Measurements from ENCODE around the gene METTL26. TPM values are rescaled to one million over a fixed set of nuclear protein-coding genes. Genes with fewer than 3 reads are reported as not detected.
A peak's percentile ranks its signal among the peaks of the same experiment; 100 is the strongest.

METTL26 gene
- total and polyA plus RNA-seq, 2 of the 4 experiments (the other 2 are of a cell fraction) = 46.8 to 128 TPM

DNA sequence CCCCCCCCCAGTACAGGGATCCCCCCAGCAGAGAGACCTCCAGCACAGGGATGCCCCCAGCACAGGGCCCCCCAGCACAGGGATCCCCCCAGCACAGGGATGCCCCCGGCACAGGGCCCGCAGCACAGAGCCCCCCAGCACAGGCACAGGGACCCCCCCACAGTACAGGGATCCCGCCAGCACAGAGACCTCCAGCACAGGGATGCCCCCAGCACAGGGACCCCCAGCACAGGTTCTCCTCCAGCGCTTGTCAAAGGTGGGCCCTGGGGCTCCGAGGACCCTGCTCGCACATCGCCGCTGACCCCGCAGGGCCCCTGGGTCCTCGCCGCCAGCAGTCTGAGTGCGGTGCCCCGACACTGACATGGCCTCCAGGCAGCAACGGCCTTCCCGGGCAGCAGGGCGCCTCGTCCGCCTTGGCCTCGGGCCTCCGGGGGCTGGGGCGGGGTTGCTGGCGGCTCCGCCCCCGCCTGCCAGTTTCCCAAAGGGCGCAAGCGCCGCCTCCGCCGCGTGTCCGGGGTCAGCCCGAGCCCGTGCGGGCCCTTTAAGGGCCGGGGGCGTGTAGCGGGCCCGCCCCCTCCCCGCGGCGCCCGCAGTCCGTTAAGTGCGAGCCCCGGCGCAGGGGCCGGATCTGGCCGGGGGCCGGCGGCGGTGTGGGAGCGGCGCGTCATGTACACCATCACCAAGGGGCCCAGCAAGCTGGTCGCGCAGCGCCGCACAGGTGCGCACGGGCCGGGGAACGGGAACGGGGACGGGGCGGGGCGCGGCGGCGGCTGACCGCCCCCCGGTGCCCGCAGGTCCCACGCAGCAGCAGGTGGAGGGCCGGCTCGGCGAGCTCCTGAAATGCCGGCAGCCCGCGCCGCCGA lies 5.5 kb upstream of the METTL26 start, which contains the start of gene MCRIP2:
Gene MCRIP2, plus strand, starts transcription at position 503 of the 863 bp plus-strand sequence. Its CDS starts 164 bp downstream, at position 667.
- POLR2A ChIA-PET (ENCODE audit: unreplicated experiment) = no interaction called here
- H3K36me3 ChIP-seq (ENCODE audit: control insufficient read depth, insufficient read depth, low read length) = no peaks in the 10 kb centered on the region
- TF ChIP-seq CHD1 (IDR thresholded peaks at IDR 0.05; ENCODE audit: low read depth, low read length) (no peak), MAFK (IDR thresholded peaks at IDR 0.05; ENCODE audit: low read depth, low read length) (no peak), RCOR1 (IDR thresholded peaks at IDR 0.05; ENCODE audit: insufficient replicate concordance, low read length) (no peak), FOS (IDR thresholded peaks at IDR 0.05; ENCODE audit: low read depth, low read length) (no peak), SMC3 (IDR thresholded peaks at IDR 0.05; ENCODE audit: low read depth, low read length) (no peak), RAD21 (IDR thresholded peaks at IDR 0.05; ENCODE audit: low read length) (no peak), POLR2A (IDR thresholded peaks at IDR 0.05; ENCODE audit: low read depth, low read length) (0 out of 2 replicates have a peak, but pooled peaks have one; percentile 24), CEBPB (IDR thresholded peaks at IDR 0.05; ENCODE audit: low read depth, low read length) (no peak), BHLHE40 (IDR thresholded peaks at IDR 0.05; ENCODE audit: low read depth, low read length) (peak; percentile 66), RFX5 (IDR thresholded peaks at IDR 0.05; ENCODE audit: low read depth, low read length) (no peak)
- TF ChIP-seq, protein P1, sequence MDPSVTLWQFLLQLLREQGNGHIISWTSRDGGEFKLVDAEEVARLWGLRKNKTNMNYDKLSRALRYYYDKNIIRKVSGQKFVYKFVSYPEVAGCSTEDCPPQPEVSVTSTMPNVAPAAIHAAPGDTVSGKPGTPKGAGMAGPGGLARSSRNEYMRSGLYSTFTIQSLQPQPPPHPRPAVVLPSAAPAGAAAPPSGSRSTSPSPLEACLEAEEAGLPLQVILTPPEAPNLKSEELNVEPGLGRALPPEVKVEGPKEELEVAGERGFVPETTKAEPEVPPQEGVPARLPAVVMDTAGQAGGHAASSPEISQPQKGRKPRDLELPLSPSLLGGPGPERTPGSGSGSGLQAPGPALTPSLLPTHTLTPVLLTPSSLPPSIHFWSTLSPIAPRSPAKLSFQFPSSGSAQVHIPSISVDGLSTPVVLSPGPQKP (IDR thresholded peaks at IDR 0.05; ENCODE audit: borderline replicate concordance, low read depth, low read length) = no peak
- TF ChIP-seq, protein P2, sequence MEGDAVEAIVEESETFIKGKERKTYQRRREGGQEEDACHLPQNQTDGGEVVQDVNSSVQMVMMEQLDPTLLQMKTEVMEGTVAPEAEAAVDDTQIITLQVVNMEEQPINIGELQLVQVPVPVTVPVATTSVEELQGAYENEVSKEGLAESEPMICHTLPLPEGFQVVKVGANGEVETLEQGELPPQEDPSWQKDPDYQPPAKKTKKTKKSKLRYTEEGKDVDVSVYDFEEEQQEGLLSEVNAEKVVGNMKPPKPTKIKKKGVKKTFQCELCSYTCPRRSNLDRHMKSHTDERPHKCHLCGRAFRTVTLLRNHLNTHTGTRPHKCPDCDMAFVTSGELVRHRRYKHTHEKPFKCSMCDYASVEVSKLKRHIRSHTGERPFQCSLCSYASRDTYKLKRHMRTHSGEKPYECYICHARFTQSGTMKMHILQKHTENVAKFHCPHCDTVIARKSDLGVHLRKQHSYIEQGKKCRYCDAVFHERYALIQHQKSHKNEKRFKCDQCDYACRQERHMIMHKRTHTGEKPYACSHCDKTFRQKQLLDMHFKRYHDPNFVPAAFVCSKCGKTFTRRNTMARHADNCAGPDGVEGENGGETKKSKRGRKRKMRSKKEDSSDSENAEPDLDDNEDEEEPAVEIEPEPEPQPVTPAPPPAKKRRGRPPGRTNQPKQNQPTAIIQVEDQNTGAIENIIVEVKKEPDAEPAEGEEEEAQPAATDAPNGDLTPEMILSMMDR (conservative IDR thresholded peaks at IDR 0.05; ENCODE audit: low read depth, low read length) = no peak
- TF ChIP-seq, protein P3, sequence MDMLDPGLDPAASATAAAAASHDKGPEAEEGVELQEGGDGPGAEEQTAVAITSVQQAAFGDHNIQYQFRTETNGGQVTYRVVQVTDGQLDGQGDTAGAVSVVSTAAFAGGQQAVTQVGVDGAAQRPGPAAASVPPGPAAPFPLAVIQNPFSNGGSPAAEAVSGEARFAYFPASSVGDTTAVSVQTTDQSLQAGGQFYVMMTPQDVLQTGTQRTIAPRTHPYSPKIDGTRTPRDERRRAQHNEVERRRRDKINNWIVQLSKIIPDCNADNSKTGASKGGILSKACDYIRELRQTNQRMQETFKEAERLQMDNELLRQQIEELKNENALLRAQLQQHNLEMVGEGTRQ (IDR thresholded peaks at IDR 0.05; ENCODE audit: low read depth, low read length) = no peak

More for the DNA sequence above, 5.5 kb upstream of the METTL26 start, which contains the start of gene MCRIP2:
- no peak within 1 kb of the TSS for H2BK20ac ChIP-seq (ENCODE audit: low read depth, low read length)
- H2AK9ac ChIP-seq (replicated peaks; ENCODE audit: low read depth, low read length, poor library complexity) = peak within 1 kb of the TSS; percentile 91
- peak within 1 kb of the TSS; percentile 92 to 94; a peak in 3 of 4 replicates for H4K8ac ChIP-seq (ENCODE audit: low read depth in 2 of 2, low read length in 2 of 2)
- H3K18ac ChIP-seq (ENCODE audit: low read depth, low read length) = peak within 1 kb of the TSS; percentile 95
- H2BK15ac ChIP-seq (ENCODE audit: low read depth, low read length) = no peak within 1 kb of the TSS
- H2BK5ac ChIP-seq (ENCODE audit: low read depth, low read length, poor library complexity, severe bottlenecking) = peak within 1 kb of the TSS; percentile 80
- H3K27me3 ChIP-seq (ENCODE audit: control insufficient read depth, insufficient read depth, low read length) = no peaks in the 10 kb centered on the region
- peak within 1 kb of the TSS; percentile 95 for H3K14ac ChIP-seq (replicated peaks; ENCODE audit: low read depth, low read length)
- H3K79me1 ChIP-seq (ENCODE audit: low read depth in 1 of 2, low read length in 2 of 2) = peaks cover 3 to 32% of the 10 kb centered on the region in 2 experiments; a peak in 2 of 4 replicates
- 0 out of 2 replicates have a peak within 1 kb of the TSS, but pooled peaks have one; percentile 1 for H2BK120ac ChIP-seq (ENCODE audit: low read depth, low read length)
- WGBS, 2 experiments (ENCODE audit: extremely low coverage in 2 of 2, insufficient read length in 1 of 2) = 1% methylated on average over 43 of the region's 81 CpGs; no CpG with 5 or more reads in 1 of the 2 experiments
- CTCF ChIA-PET = interaction anchor here (0.6 kb wide), 2 partner anchors 50 to 255 kb away, joined by 3 read pairs; no protein-coding TSS in a partner anchor
- ATAC-seq (ENCODE audit: low read depth) (peak; percentile 79), DNase-seq (peak; percentile 61)
- H2AFZ ChIP-seq (replicated peaks; ENCODE audit: low read length, poor library complexity) = peak within 1 kb of the TSS; percentile 90
- H3K4me1 ChIP-seq (ENCODE audit: control insufficient read depth, insufficient read depth, low read length) = peaks cover 13% of the 10 kb centered on the region
- no TSS peak for BruUV-seq (replicated peaks)
- dilution Hi-C loops (cut with HindIII; ENCODE audit: low sequenced_read_pairs, unreplicated experiment) = no loop called here
- H3K56ac ChIP-seq (ENCODE audit: extremely low read depth, insufficient read depth, low read length) = peak within 1 kb of the TSS; percentile 62; the same call in 1 of the 2 replicates
- intact Hi-C loops (cut with micrococcal nuclease) = no loop called here
- peak within 1 kb of the TSS; percentile 99 for H3K4me2 ChIP-seq (ENCODE audit: low read depth, low read length)
- H3K9me3 ChIP-seq (ENCODE audit: control insufficient read depth, insufficient read depth, low read length) = no peaks in the 10 kb centered on the region
- H3K23ac ChIP-seq (ENCODE audit: low read depth, low read length) = peak within 1 kb of the TSS; percentile 79; the same call in 1 of the 2 replicates
- H3K27ac ChIP-seq (ENCODE audit: insufficient read depth, low read length) = peak within 1 kb of the TSS; percentile 96
- H3K9ac ChIP-seq (ENCODE audit: low read depth, low read length) = peak within 1 kb of the TSS; percentile 99
- peaks cover 11% of the 10 kb centered on the region; the same call in 1 of the 2 replicates for H3K9me1 ChIP-seq (ENCODE audit: insufficient read depth, low read length)
- H3K4me3 ChIP-seq (ENCODE audit: insufficient read depth, low read depth, low read length) = peak within 1 kb of the TSS; percentile 100
- in situ Hi-C loops (cut with MboI; ENCODE audit: low sequenced_read_pairs) = loop anchor here (10.0 kb wide), 1 partner anchor 247 kb away; the partner anchor contains the start of gene NME4
- H2AK5ac ChIP-seq (ENCODE audit: low read depth, low read length) = peak within 1 kb of the TSS; percentile 37
- H4K5ac ChIP-seq (ENCODE audit: low read depth, low read length) = peak within 1 kb of the TSS; percentile 98
- peaks cover under 1% of the 10 kb centered on the region; the same call in 1 of the 2 replicates for H4K20me1 ChIP-seq (ENCODE audit: insufficient read depth, low read length)
- H3K4ac ChIP-seq (ENCODE audit: low read depth, low read length) = peak within 1 kb of the TSS; percentile 74
- peak within 1 kb of the TSS; percentile 26 for H4K91ac ChIP-seq (ENCODE audit: insufficient read depth, low read depth, low read length)

Data from IMR-90 (cell line).